Tibial artery (tissue), 4 donors: ENCODE data around the gene COQ10A.
A peak's percentile ranks its signal among the peaks of the same experiment; 100 is the strongest.

Source experiments
- DNase-seq, 2 donors: peaks; one replicate each; pipeline ENCODE4 v3.0.0-alpha.2; 2019
- H3K27ac ChIP-seq, 2 donors: fragments of 200-600 bp; sonication (generic) in 1 of 2; 1 replicate in 1 of 2; 2 replicates in 1 of 2; pipeline ENCODE4 v1.5.1; 2018 to 2019; ENCODE audit warnings: mild to moderate bottlenecking in 1 of 2
- H3K27me3 ChIP-seq, 2 donors: fragments of 200-600 bp; sonication (generic) in 1 of 2; one replicate each; pipeline versions ENCODE4 v1.5.1 to v1.6.0; 2016 to 2019
- H3K36me3 ChIP-seq, 3 donors: fragments of 200-600 bp; sonication (generic) in 2 of 3; one replicate each; pipeline ENCODE4 v1.5.1; 2016 to 2019; ENCODE audit warnings: mild to moderate bottlenecking in 2 of 3
- H3K4me1 ChIP-seq, 4 donors: fragments of 200-600 bp; sonication (generic) in 2 of 4; 1 replicate in 3 of 4; 2 replicates in 1 of 4; pipeline ENCODE4 v1.5.1; 2016 to 2019
- H3K4me3 ChIP-seq, 2 donors: fragments of 200-600 bp; sonication (generic) in 1 of 2; 1 replicate in 1 of 2; 2 replicates in 1 of 2; pipeline ENCODE4 v1.5.1; 2018 to 2019; ENCODE audit warnings: mild to moderate bottlenecking in 2 of 2
- H3K9me3 ChIP-seq, 3 donors: fragments of 200-600 bp; sonication (generic) in 1 of 3; one replicate each; pipeline ENCODE4 v1.5.1; 2016 to 2019
- intact Hi-C: fragments of 100-400 bp; cut with DNase I; formaldehyde crosslinking; loops from one replicate; pipeline ENCODE4 v1.15.0; 2023; ENCODE audit warnings: low total_unique reads
- TF ChIP-seq, protein P1 (sequence below), 2 experiments: fragments of 200-600 bp in 1 of 2; fragments of 450-650 bp in 1 of 2; IDR thresholded peaks; one replicate each; pipeline ENCODE4 v1.5.1; 2017 to 2019; ENCODE audit warnings: antibody characterized with exemption in 2 of 2, mild to moderate bottlenecking in 1 of 2, moderate library complexity in 1 of 2

COQ10A gene

DNA sequence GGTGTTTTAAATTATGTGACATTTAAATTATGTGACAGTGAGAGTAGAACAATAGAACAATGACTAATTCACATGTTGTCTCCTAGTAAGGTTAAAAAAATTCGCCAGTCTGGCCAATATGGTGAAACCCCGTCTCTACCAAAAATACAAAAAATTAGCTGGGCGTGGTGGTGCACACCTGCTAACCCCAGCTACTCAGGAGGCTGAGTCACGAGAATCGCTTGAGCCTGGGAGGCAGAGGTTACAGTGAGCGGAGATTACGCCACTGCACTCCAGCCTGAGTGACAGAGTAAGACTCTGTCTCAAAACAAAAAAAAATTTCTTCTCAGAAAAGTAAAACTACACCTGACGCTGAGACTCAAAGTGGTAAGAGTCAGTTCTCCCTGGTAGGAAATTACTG is 30.7 kb downstream of the COQ10A start:
- no peaks in the 10 kb centered on the region for H3K36me3 ChIP-seq
- no peak for DNase-seq
- TF ChIP-seq, protein P1, sequence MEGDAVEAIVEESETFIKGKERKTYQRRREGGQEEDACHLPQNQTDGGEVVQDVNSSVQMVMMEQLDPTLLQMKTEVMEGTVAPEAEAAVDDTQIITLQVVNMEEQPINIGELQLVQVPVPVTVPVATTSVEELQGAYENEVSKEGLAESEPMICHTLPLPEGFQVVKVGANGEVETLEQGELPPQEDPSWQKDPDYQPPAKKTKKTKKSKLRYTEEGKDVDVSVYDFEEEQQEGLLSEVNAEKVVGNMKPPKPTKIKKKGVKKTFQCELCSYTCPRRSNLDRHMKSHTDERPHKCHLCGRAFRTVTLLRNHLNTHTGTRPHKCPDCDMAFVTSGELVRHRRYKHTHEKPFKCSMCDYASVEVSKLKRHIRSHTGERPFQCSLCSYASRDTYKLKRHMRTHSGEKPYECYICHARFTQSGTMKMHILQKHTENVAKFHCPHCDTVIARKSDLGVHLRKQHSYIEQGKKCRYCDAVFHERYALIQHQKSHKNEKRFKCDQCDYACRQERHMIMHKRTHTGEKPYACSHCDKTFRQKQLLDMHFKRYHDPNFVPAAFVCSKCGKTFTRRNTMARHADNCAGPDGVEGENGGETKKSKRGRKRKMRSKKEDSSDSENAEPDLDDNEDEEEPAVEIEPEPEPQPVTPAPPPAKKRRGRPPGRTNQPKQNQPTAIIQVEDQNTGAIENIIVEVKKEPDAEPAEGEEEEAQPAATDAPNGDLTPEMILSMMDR (IDR thresholded peaks at IDR 0.05) = no peak
- H3K27ac ChIP-seq = no peak overlapping the region
- no peaks in the 10 kb centered on the region for H3K27me3 ChIP-seq
- H3K9me3 ChIP-seq = no peaks in the 10 kb centered on the region
- intact Hi-C loops = no loop called here
- H3K4me1 ChIP-seq = peaks cover 0 to 58% (median 37%) of the 10 kb centered on the region in 4 donors
- H3K4me3 ChIP-seq = no peak overlapping the region

DNA sequence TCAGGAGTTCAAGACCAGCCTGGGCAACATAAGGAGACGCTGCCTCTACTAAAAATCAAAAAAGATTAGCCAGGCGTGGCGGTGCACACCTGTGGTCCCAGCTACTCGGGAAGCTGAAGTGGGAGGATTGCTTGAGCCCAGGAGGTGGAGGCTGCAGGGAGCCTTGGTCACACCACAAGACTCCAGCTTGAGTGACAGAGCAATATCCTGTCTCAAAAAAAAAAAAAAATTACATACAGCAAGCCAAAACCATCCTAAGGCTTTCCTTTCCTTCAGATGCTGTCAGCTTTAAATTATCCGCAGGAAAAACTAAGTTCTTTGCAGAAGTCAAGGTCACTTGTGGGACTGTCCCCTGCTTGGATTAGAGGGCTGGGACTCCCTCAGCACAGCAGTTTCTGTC is 32.1 kb downstream of the COQ10A start:
- H3K36me3 ChIP-seq = no peaks in the 10 kb centered on the region
- peak overlapping the region; percentile 90 for H3K27ac ChIP-seq
- no peak for DNase-seq
- no peaks in the 10 kb centered on the region for H3K27me3 ChIP-seq
- peak overlapping the region; percentile 79 to 93 for H3K4me3 ChIP-seq
- no peaks in the 10 kb centered on the region for H3K9me3 ChIP-seq
- intact Hi-C loops = no loop called here
- TF ChIP-seq, protein P1 (IDR thresholded peaks at IDR 0.05) = no peak
- H3K4me1 ChIP-seq = peaks cover 0 to 58% (median 37%) of the 10 kb centered on the region in 4 donors

DNA sequence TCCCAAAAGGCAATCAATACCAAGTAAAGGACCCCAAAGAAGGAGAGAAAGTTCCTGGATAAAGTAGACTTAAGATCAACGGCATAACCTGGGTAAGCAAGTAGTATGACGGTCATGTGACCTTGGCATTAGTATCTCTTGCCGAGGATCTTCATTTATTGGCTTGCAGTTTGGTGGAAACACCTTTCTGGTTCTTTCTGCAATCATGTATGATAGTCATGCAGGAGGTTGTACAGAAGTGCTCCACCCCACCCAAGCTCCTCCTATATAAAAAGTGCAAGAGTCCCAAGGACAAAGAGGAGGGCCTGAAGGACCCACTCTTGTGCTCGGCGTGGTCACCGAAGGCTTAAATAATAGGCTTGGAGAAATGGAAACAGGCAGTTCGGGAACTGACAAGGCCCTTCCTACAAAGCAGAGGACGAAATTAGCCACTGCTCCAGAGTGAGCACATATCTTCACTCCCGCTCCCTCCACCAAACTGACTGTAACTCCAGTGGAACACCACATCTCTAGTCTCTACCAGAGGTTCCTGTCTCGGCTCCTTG is 32.6 kb downstream of the COQ10A start:
- H3K4me3 ChIP-seq = peak overlapping the region; percentile 79 to 93
- no peak for DNase-seq
- H3K4me1 ChIP-seq = peaks cover 0 to 58% (median 37%) of the 10 kb centered on the region in 4 donors
- peaks cover 0 to 2% (median 0%) of the 10 kb centered on the region in 3 donors for H3K36me3 ChIP-seq
- intact Hi-C loops = no loop called here
- TF ChIP-seq, protein P1 (IDR thresholded peaks at IDR 0.05) = no peak
- peak overlapping the region; percentile 90 for H3K27ac ChIP-seq
- no peaks in the 10 kb centered on the region for H3K9me3 ChIP-seq
- H3K27me3 ChIP-seq = no peaks in the 10 kb centered on the region

DNA sequence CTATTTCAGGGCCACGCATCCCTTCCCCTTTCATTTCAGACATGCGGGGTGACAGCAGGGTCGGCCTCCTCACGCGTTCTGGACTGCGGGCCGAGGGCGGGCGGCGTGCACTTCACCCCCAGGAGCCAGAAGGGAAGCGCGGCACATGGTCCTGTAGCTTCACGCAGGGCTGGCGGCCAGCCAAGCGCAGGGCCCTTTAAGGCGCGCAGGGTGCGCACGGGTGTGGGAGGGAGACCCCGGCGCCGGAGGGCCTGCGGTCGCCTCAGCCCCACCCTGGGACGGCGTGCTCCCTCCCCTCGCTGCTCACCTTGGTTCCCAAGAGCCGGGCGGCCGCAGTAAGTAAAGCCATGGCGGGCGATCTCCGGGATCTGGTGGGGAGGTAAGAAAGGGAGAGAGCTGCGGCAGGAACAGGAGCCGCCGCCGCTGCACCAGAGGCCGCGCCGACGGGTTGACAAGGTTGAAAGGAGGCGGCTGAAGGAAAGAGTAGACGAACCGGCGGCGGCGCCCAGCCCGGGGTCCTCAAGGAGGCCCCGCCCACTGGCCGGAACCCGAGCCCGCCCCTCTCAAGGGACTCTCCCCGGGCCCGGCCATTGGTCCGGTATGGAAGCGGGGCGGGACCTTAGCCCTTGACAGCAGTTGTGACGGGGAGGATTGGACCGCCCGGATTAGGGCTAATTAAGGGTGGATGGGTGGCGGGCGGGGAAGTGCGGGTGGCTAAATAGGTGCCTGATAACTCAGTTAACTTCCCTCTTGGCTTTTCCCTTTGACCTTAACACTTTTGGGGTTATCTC is 33.3 kb downstream of the COQ10A start, which contains the start of gene CS:
TSS of gene CS (minus strand) at position 478 of the 791 bp plus-strand sequence. CDS start at position 349, 129 bp downstream.
- H3K9me3 ChIP-seq = no peaks in the 10 kb centered on the region
- intact Hi-C loops = loop anchor here (2.0 kb wide), 1 partner anchor 75 kb away; the partner anchor contains the start of gene NABP2
- H3K27ac ChIP-seq = peak within 1 kb of the TSS; percentile 90
- H3K27me3 ChIP-seq = no peaks in the 10 kb centered on the region
- H3K36me3 ChIP-seq = peaks cover 0 to 9% (median 0%) of the 10 kb centered on the region in 3 donors
- H3K4me3 ChIP-seq = peak within 1 kb of the TSS; percentile 79 to 93
- TF ChIP-seq, protein P1 (IDR thresholded peaks at IDR 0.05) = no peak
- peak; percentile 99 for DNase-seq
- peaks cover 0 to 54% (median 37%) of the 10 kb centered on the region in 4 donors for H3K4me1 ChIP-seq

DNA sequence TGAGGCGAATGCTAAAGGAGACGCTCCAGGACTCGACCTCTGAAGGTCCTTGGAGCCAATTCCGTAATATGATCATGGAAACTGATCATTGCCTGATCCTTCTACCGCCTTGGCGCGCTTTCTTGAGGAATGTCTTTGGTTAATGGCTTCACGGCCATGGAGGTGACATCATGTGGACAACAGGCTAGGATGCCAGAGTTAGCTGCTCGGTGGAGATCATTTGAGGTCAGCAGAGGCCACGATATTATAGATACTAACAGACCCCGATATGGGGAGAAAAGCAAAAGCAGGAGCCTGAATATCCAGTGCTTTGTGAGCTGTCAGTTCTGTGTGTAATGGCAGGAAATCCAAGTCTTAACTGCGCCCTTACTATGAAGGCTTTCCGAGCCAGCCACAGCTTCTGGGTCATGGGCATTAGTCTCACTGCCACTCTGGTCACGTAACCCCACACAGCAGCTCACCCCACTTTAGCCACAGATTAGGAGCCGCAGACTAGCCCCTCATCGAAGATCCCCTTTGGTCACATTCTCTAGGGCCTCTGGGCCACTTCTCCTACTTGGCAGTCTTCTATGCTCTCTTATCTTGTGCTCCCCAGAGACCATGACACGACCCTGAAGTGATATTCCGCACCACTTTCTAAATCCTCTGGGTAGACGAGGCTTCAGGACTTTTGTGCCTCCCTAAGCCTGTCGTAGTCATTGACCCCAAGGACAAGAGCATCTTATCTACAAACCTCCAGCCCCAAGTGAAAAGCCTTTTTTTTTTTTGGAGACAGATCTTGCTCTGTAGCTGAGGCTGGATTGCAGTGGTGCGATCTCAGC is 34.1 kb downstream of the COQ10A start:
- intact Hi-C loops = loop anchor here (2.0 kb wide), 1 partner anchor 76 kb away; the partner anchor contains the start of gene NABP2
- Histone ChIP-seq H3K9me3 (no peaks in the 10 kb centered on the region), H3K36me3 (peaks cover 0 to 17% (median 0%) of the 10 kb centered on the region in 3 donors), H3K27me3 (no peaks in the 10 kb centered on the region), H3K4me3 (peak overlapping the region; percentile 79 to 93), H3K27ac (peak overlapping the region; percentile 90), H3K4me1 (peaks cover 0 to 54% (median 37%) of the 10 kb centered on the region in 4 donors)
- no peak for DNase-seq
- TF ChIP-seq, protein P1 (IDR thresholded peaks at IDR 0.05) = no peak
